Measurements from ENCODE around the gene TMC8.

GRCh38 chr17:78163881-78164747 lies 33.5 kb downstream of the TMC8 start:
- TF ChIP-seq POLR2AphosphoS5 (IDR thresholded peaks at IDR 0.05; ENCODE audit: low read depth, low read length) (no peak), POLR2A (IDR thresholded peaks at IDR 0.05; ENCODE audit: low read depth, low read length) (no peak)

Data from GM12891 (cell line).